HepG2 (cell line): ENCODE measurements around the gene PTPDC1.

Experiments
- CHD4 ChIP-seq: fragments of 200-600 bp; sonication (generic); IDR thresholded peaks from 2 replicates; pipeline ENCODE4 v1.7.0; 2017; ENCODE audit warnings: mild to moderate bottlenecking, low read length, borderline replicate concordance
- CTCF ChIP-seq: sonication (generic); formaldehyde crosslinking; IDR thresholded peaks from 2 replicates; pipeline ENCODE4 v1.5.0; 2020; ENCODE audit warnings: mild to moderate bottlenecking, missing genetic modification reagents, moderate library complexity
- ESRRA ChIP-seq: sonication (generic); formaldehyde crosslinking; IDR thresholded peaks from 2 replicates; pipeline ENCODE4 v1.5.1; 2020; ENCODE audit warnings: mild to moderate bottlenecking, low read depth, missing genetic modification reagents
- U2AF1 ChIP-seq: fragments of 200-400 bp; formaldehyde crosslinking; optimal IDR thresholded peaks from 2 replicates; pipeline ENCODE3; 2017; ENCODE audit warnings: mild to moderate bottlenecking, low read depth, low read length
- ZFP41 ChIP-seq: sonication (generic); formaldehyde crosslinking; IDR thresholded peaks from 2 replicates; pipeline ENCODE4 v1.4.0; 2020; ENCODE audit warnings: mild to moderate bottlenecking, missing genetic modification reagents, borderline replicate concordance

- no peak for TF ChIP-seq CHD4
- no peak for TF ChIP-seq U2AF1
- no peak for TF ChIP-seq ESRRA (CRISPR knock-in tag)
- TF ChIP-seq ZFP41: no peak
- TF ChIP-seq CTCF (CRISPR knock-in tag): no peak
Observed at GRCh38 chr9:94110821-94111252, 26.6 kb downstream of the PTPDC1 start.
